GM18505 (cell line): ENCODE results near the gene CFAP90.

Experiments
- ATAC-seq: cut with Tn5 transposase; IDR thresholded peaks from one replicate; pipeline ENCODE4 v1.9.1; 2021; ENCODE audit not compliant: unreplicated experiment
- POLR2A ChIP-seq: IDR thresholded peaks from 4 replicates; pipeline ENCODE4 v1.6.1; 2011; ENCODE audit warnings: borderline replicate concordance; ENCODE audit not compliant: insufficient read depth, insufficient read length; ENCODE audit errors: extremely low read depth

The CFAP90 gene

DNA sequence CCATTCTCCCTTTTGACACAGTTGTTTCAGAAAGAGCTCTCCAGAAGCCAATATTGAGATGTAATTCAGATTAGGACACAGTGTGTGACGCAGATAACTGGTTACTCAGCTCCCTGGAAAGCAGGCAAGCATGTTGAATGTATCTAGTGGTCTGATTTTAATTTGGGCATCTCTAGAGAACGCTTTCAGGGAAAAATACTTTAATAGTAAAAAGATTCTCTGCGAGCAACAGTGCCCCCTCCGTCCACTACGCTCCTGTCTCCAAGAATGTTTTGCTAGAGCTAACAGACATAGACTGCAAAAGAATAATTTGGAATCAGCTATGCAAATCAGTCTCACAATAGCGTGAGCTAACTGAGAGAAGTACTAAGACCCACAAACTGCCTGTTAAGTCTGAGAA is 23.3 kb downstream of the CFAP90 start:
- TF ChIP-seq POLR2A, result no peak
- ATAC-seq, result no peak

DNA sequence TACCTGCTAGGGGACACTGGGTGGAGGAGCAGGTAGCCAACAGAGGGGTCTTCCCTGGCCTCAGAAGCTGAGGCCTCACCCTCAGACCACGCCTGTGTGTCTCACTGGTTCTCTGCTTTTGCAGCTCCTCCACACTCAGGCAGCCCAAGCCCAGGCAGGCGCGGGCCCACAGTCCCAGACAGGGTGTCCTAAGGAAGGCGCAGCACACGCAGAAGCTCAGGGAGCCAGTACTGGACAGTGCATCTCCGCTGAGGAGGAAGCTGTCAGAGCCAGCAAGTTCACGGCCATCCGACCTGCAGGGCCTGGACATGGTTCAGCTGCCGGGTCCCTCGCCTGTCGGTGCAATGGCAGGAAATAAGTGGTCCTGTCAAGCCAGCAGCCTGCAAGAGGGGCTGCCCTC is 25.3 kb downstream of the CFAP90 start:
- no peak for ATAC-seq
- no peak for TF ChIP-seq POLR2A

DNA sequence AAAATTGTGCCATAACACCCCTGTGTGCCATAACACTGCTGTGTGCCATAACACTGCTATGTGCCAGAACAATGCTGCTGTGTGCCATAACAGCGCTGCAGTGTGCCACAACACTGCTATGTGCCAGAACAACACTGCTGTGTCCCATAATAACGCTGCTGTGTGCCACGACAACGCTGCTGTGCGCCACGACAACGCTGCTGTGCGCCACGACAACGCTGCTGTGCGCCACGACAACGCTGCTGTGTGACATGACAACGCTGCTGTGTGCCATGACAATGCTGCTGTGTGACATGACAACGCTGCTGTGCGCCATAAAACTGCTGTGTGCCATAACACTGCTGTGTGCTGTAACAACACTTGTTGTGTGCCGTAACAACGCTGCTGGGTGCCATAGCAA is 25.9 kb downstream of the CFAP90 start:
- TF ChIP-seq POLR2A, result no peak
- no peak for ATAC-seq

DNA sequence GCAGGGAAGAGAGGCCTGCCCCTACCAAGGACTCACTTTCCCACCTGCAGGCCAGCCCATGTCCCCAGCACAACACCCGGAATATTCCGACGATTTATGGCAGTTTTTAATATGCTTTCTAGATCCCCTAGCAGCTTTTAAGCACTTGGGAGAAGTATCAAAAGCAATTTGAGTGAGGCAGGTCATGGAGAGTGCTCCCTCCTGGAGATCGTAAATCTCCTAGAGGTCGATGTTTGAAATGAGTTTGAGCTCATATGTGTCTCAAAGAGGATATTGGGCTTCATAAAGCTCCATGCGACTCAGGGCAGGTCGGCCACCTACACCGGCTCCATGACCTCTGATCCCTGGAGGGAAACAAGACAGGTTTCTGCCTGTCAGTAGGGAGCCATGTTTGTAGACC is 27.3 kb downstream of the CFAP90 start:
- no peak for ATAC-seq
- TF ChIP-seq POLR2A, result no peak

DNA sequence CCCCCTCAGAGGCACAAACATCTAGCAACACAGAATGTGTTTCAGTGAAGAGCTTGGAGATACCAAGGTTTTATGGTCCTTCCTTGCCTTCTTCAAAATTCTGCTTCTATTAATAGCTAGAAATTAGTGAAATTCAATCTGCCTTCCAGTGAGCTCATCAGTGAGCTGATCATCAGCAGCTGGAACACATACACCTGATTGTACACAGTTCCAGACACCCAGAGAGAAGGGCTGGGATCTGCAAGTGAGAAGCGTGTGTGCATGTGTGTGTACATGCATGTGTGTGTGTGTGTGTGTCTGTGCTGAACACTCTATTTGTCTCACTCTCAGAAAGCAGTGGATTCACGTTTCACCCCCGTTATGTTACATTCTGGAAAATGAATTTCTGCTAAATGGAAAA is 28.5 kb downstream of the CFAP90 start:
- no peak for ATAC-seq

DNA sequence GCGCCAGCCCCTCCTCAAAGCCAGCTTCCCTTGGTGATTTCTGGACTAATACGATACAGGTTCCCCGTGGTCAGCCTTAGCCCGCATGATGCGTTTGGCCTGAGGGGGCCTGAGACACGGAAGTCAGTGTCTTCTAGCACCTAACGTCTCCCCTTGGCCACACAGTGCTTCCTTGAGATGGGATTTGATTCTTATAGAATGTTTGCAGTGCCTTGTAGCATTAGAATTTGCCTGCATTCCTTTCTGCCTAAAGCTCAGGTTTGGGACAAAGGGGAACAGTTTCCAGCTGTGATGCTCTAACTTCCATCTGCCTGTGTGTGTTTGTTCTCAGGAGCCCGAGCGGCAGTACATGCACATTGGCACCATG is 34.4 kb downstream of the CFAP90 start:
- no peak for TF ChIP-seq POLR2A
- ATAC-seq, result peak; percentile 12

More for the DNA sequence above, 28.5 kb downstream of the CFAP90 start:
- no peak for TF ChIP-seq POLR2A

DNA sequence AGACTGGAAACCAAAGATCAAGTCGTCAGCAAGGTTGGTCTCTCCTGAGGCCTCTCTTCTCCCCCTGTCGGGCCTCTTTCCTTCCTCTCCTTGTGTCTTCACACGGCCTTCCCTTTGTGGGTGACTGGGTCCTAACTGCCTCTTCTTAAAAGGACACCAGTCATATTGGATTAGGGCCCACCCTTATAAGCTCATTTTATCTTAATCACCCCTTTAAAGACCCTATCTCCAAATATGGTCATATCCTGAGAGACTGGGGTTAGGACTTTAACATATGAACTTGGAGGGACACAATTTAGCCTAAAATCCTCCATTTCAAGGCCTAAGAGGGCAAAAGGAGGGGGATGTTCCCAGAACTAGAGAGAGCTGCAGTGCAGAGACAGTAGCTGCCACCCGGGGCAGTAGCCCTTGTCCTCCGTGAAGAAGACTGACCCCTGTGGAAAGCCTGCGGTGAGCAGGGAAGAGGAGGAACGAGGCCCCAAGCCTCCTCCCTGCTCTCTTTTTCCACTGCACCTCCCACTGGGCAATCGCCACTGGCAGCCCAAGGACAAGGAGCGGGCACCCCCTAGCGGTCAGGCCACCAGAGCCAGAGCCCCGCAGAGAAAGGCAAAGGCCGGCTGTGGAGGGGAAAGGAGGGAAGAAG is 34.9 kb downstream of the CFAP90 start:
- ATAC-seq, result peak; percentile 94
- no peak for TF ChIP-seq POLR2A

DNA sequence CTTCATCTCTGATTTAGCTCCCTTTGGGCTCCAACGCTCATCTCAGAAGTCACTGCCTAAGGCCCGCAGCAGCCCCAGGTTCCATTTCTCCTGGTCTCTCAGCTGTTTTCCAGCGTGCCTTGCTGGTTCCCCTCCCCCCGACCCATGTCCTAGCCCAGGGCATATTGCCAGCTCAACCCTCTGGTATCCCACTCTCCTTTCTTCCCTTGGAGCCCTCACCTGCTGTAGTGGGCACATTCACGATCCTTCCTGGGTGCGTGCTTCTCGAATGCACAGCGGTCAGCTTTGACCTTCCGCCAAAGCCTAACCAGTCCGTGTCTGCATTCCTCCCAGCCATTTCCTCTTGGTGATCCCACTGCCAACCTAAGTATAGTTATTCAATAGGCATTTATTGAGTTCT is 36.1 kb downstream of the CFAP90 start:
- TF ChIP-seq POLR2A, result no peak
- no peak for ATAC-seq

DNA sequence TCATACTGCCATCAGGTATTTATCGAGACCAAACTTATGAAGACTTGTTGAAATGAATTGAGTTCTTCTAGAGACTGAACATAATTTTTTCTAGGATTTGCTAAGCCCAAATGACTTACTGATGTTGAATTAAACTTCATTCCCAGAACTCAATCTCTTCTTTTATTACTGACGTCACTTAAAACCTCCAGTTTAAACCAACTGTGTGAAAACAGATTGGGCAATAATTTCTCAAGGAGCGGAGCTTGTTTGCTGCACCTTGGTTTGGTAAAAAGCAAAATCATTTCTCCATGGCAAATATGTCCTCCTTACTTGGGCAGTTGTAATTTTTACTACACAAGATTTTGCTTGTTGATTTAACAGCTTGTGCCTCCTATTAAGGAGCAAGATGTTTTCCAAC is 37.4 kb downstream of the CFAP90 start:
- TF ChIP-seq POLR2A, result no peak

DNA sequence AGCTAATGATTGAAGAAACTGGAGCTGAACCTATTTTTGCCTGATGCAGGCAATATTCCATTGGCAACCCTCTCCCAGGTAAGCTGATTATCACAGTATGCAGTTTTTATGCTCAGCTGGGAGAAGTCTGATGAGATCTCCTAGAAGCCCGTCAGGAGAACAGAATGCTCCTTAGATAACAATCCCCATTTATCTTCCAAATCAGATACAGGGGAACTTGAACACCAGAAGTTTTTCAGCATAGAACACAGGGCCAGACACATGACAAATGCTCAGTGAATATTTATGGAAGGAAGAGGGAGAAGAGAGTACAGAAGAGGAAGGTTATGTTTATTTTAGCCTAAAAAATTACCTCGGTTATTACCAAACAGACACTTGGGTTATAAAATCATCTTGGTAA is 37.9 kb downstream of the CFAP90 start:
- no peak for ATAC-seq
- no peak for TF ChIP-seq POLR2A

More for the DNA sequence above, 37.4 kb downstream of the CFAP90 start:
- ATAC-seq, result no peak

DNA sequence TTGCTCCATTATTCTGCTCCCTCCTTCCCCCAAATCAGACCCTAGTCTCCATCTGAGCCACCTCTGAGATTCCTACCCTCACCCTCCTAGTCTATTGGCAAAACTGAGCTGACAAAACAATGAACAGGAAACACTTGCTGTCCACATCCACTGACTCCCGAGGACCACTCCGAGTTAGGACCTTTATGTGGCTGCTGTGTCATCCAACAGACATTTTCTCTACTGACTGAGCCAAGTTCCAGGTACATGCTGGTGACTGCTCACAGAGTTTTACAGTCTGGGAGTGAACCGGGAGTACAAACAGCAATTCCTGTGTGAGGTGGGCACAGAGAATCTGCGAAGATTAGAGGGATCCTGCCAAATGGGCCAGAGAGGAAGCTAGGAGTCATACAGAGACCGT is 39.2 kb downstream of the CFAP90 start:
- no peak for TF ChIP-seq POLR2A
- no peak for ATAC-seq

DNA sequence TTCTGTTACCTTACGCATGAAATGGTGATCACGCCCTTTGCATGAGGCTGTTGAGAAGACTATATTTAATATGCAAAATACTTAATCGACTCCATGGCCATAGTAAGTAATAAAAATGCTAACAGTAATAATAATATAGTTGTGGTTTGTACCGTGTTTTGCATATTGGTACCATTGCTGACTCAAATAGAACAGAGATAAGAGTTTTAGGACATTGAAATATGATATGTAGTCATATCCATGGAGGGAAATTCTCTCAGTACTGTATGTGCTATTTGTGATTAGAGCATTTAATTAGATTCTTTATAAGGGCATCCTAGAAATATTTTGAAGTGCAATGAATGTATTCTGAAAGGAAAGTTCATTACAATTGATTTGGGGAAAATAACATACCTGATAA is 41.9 kb downstream of the CFAP90 start:
- no peak for TF ChIP-seq POLR2A

DNA sequence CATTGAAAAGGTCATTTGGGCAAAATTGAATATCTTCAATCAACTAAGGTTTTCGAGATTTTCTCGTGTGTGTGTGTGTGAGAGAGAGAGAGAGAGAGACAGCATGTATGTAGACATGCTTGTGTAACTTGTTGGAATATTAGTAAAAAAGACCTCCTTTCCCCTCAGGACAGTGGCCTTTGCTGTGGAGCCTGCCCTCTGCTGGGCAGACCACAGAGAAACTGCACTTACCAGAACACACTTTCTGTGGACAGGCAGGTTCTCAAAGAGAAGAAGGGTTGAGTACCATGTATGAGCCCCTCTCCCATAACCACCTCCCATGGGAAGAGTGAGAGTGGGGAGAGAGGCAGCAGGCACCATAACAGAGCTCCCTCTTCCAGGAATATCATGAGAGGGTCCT is 45.6 kb downstream of the CFAP90 start:
- no peak for ATAC-seq
- no peak for TF ChIP-seq POLR2A

More for the DNA sequence above, 41.9 kb downstream of the CFAP90 start:
- ATAC-seq, result no peak

DNA sequence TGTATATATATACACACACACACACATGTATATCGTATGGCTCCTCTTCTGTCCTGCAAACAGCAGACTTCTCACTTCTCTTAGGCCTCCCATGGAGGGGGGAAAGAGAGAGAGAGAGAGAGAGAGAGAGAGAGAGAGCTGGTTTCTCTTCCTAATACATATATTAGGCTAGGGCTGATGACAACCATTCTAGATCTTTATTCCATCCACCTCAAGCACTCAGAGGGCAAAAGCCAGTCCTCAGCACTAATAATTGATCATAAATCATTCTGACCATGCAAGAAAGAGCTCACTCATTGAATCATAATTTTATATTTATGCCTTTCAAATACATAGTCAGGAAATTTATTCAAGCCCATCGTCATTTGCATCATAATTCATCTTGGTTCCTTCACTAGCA is 47.0 kb downstream of the CFAP90 start:
- no peak for ATAC-seq
- TF ChIP-seq POLR2A, result no peak

DNA sequence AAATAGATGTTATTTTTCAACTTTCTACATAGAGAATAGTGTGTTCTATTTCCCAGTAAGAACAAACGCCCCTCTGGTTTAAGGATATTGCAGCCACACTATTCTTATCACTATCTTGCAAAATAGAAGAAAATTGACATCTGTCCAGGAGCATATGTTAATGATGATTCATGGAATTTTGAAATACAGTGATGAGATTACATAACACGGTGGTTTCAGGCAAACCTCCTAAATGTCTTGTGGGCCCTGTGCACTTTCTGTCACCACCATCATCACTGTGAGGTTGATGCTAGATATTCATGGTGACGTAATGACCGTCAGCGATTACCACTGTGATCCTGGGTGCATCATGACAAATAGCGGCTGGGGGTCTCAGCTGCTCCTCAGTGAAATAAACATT is 48.1 kb downstream of the CFAP90 start:
- no peak for ATAC-seq
- no peak for TF ChIP-seq POLR2A
